Breast epithelium (tissue), 3 donors: ENCODE data around the gene ZRANB1.

Source experiments
- POLR2A ChIP-seq: fragments of 450-650 bp; IDR thresholded peaks from one replicate; pipeline ENCODE4 v1.6.1; 2016; ENCODE audit warnings: antibody characterized with exemption, mild to moderate bottlenecking, moderate library complexity
- TF ChIP-seq, protein P1 (sequence below), 3 donors: fragments of 450-650 bp; IDR thresholded peaks; one replicate each; pipeline ENCODE4 v1.5.1; 2016 to 2017; ENCODE audit warnings: antibody characterized with exemption in 3 of 3, mild to moderate bottlenecking in 3 of 3, moderate library complexity in 3 of 3

GRCh38 chr10:125016611-125017202 lies 74.8 kb downstream of the ZRANB1 start:
- TF ChIP-seq, protein P1, sequence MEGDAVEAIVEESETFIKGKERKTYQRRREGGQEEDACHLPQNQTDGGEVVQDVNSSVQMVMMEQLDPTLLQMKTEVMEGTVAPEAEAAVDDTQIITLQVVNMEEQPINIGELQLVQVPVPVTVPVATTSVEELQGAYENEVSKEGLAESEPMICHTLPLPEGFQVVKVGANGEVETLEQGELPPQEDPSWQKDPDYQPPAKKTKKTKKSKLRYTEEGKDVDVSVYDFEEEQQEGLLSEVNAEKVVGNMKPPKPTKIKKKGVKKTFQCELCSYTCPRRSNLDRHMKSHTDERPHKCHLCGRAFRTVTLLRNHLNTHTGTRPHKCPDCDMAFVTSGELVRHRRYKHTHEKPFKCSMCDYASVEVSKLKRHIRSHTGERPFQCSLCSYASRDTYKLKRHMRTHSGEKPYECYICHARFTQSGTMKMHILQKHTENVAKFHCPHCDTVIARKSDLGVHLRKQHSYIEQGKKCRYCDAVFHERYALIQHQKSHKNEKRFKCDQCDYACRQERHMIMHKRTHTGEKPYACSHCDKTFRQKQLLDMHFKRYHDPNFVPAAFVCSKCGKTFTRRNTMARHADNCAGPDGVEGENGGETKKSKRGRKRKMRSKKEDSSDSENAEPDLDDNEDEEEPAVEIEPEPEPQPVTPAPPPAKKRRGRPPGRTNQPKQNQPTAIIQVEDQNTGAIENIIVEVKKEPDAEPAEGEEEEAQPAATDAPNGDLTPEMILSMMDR (IDR thresholded peaks at IDR 0.05): no peak
- no peak for TF ChIP-seq POLR2A
